Central memory CD4-positive, alpha-beta T cell (primary cell): ENCODE results near the gene MAN1A2.
"Not testable (repeated sequence)": the region's sequence is repeated elsewhere in the genome, so short reads cannot be mapped to it uniquely, and the experiment has no call there.

Experiments used
- DNase-seq: peaks from one replicate; pipeline ENCODE4 v3.0.0; 2022

Gene MAN1A2

DNA sequence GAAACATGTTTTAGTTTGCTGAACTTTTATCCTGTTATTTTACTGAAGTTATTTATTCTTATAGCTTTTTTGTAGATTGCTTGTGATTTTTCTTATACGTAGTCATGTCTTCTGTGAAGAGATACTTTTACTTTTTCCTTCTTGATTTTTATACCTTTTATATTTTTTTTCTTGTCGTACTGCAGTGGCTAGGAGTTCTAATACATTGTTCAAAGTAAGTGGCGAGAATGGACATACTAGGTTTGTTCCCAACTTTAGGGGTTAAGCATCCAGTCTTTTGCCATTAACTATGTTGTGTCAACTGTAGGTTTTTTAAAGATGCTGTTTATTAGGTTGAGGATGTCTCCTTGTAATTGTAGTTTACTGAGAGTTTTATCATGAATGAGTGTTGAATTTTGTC is 36.3 kb downstream of the MAN1A2 start:
- DNase-seq, result no peak

DNA sequence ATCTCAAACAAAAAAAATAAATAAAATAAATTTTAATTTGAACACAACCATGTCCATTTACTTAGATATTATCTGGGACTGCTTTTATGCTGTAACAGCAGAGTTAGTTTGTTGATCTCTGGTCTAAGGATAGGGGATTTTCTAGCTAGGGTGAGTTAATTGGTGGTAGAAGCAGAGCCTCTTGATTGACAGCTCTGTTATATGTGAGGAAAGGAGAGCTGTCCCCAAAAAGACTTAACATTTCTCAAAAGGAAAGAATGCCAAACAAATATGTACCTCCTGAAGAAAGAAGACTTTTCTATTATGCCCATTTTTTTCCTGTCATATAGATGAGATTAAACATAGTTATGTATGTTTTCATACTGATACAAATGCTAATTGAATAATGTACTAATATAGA is 37.8 kb downstream of the MAN1A2 start:
- DNase-seq, result no peak

- no peak for DNase-seq
These were observed 45.2 kb downstream of the MAN1A2 start for GRCh38 chr1:117412472-117412871.

DNA sequence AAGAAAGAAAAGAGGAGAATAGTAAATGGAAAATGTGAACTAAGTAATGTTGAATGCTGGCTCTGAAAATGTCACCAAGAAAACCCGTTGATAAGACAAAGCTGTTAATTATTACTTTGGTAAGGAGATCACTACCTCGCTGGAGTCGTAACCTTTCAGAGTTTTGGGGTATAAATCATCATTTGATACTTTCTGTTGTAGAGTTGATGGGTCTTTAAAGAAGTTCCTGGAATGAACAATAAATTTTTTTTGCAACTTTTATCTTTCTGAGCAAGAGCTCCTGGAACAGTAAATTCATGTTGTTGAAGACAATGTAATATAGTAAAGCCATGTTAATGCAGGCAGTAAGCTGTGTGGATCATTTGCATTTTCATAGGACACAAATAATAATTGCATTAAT is 46.2 kb downstream of the MAN1A2 start:
- no peak for DNase-seq

GRCh38 chr1:117414943-117415342 is 47.7 kb downstream of the MAN1A2 start:
- DNase-seq, result no peak

DNA sequence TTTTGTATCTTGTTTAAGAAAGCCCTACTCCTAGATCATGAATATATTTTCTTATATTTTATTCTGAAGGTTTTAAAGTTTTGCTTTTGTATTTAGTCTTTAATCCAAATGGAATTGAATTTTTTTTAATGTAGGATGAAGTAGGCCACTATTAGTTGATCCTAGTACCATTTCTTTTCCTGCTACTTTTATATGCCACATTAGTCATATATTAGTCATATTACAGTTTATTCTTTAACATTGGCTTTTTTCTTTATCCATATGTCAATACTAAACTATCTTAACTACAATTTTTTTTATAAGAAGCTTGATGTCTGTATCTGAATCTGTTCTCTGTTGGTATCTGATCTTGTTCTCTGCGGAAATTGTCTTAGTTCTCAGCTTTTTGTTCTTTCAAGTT is 48.8 kb downstream of the MAN1A2 start:
- no peak for DNase-seq

- no peak for DNase-seq
These were observed 49.4 kb downstream of the MAN1A2 start for GRCh38 chr1:117416546-117417125.

DNA sequence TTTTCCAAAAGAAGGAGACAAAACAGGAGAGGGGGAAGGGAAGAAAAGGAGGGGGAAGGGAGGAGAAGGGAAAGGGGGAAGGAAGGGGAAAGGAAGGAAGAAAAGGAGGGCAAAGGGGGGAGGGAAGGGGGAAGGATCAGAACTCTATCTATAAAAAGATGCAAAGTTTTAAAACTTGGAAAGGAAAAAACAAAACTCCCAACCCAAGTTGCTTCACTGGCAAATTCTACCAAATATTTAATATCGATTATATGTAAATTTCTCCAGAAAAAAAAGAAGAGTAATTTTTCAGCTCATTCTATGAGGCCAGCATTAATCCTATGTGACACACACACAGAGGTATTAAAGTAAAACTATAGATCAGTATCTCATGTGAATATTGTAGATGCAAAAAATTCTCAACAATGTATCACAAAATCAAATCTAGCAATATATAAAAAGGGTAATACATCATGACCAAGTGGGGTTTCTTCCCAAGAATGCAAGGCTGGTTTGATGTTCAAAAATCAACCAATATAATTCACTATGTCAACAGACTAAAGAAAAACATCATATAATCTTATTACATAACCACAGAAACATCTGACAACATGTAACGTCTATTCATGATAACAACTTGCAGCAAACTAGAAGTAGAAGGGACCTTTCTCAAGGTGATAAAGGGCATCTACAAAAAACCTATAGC is 57.9 kb downstream of the MAN1A2 start:
- DNase-seq, result no peak

DNA sequence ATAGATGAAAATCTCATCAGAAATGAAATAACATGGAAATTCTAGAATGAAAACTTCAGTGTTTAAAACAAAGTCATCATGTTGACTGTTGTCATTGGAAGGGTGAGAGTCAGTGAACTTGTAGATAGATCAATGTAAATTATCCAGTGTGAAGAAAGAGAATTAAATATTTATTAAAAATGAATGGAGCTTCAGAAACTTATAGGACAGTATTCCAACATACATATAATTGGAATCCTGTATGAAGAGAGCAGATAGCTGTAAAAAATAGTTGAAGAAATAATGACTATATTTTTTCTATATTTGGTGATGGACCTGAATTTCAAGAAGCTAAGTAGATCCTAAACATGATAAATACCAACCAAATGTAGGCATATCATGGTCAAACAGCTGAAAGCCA is 60.0 kb downstream of the MAN1A2 start:
- DNase-seq, result no peak

DNA sequence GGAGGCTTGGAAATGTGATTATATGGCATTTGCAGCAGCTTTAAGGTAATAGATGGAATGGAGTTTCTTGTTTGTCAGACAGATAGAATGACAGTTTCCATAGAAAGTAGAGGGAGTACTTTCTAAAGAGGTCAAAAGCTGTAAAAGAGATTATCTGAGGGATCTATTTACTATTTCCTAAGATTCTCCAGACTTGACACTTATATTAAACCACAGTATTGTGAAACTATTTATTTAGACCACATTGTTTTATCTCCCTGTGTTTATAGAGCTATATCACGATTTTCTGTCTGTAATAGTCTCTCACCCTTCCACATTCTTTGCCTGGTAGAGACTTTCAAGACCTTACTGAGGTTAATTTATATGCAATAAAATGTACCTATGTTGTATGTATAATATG is 66.7 kb downstream of the MAN1A2 start:
- DNase-seq, result no peak

GRCh38 chr1:117436513-117436912 is 69.3 kb downstream of the MAN1A2 start:
- DNase-seq, result no peak

GRCh38 chr1:117447661-117448060 is 80.4 kb downstream of the MAN1A2 start:
- no peak for DNase-seq

DNA sequence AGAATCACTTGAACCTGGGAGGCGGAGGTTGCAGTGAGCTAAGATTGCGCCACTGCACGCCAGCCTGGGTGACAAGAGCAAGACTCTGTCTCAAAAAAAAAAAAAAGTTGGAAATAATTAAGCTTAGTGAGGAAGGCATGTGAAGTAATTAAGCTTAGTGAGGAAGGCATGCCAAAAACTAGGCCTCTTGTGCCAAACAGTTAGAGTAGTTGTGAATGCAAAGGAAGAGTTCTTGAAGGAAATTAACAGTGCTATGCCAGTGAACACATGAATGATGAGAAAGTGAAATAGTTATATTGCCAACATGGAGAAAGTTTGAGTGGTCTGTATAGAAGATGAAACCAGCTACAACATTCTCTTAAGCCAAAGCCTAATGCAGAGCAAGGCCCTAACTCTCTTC is 85.0 kb downstream of the MAN1A2 start:
- no peak for DNase-seq

DNA sequence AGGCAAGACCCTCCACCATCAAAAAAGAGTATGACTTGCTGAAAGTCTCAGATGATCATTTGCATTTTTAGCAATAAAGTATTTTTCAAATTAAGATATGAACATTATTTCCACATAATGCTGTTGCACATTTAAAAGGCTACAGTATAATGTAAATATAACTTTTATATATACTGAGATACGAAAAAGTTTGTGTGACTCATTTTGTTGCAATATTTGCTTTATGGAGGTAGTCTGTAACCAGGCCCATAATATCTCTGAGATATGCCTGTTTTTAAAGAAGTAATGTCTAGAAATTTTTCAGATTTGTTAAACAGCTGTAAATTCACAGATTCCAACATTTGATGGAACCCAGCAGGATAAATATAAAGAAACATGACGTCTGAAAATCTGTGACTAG is 86.7 kb downstream of the MAN1A2 start:
- DNase-seq, result no peak

- not testable (repeated sequence) for DNase-seq
These were observed 91.2 kb downstream of the MAN1A2 start for GRCh38 chr1:117458410-117458809.

DNA sequence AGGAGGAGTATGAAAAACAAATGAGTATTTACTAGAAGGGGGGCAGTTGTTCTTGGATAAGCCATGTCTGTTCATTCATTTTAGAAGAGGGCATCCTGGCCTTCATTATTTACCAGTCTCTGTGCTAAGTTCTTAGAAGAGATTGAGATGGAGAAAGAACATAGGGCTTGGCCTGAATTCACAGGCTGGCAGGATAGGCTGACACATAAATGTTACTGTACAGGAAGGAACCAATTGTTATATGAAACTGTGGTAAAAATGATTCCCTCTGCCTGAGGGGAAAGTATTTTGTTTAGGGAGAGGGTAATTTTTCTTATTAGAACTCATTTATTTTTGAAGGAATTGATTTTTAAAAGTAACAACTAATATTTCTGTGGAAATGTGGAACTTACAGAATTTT is 99.5 kb downstream of the MAN1A2 start:
- DNase-seq, result no peak

DNA sequence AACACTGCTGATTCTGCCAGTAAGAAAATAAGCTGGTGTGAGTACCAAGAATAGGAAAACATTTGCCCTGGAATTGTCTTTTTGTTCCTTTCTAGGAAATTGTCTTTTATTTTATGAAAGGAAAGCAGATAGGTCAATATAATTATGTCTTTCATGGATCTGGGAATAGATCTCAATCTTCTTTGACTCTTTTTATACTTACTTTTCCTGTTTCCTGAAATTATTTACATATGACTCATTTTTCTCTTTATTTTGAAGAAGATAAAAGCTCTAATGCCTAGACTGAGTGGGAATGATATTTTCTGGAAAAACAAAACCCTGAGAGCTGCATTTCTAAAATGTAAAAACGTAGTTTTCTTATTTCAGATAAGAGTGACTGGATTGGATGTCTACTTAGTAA is 100.1 kb downstream of the MAN1A2 start:
- no peak for DNase-seq

DNA sequence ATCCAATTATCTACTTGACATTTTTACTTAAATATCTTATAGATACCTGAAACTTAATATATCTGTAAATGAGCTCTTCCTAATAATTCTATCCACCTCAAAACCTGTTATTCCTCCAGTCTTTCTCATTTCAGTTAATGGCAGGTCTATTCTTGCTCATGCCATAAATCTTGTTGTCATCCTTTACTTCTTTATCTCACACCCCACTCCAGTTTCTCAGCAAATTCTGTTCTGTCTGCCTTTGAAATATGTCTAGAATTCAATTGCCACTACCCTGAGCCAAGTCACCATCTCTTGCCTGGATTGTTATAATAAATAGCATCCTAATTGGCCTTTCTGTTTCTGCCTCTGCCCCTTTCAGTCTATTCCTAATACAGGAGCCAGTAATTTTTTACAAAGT is 105.8 kb downstream of the MAN1A2 start:
- no peak for DNase-seq

DNA sequence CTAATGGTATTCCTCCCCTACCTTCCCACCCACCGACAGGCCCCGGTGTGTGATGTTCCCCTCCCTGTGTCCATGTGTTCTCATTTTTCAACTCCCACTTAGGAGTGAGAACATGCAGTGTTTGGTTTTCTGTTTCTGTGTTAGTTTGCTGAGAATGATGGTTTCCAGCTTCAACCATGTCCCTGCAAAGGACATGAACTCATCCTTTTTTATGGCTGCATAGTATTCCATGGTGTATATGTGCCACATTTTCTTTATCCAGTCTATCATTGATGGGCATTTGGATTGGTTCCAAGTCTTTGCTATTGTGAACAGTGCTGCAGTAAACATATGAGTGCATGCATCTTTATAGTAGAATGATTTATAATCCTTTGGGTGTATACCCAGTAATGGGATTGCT is 108.2 kb downstream of the MAN1A2 start:
- not testable (repeated sequence) for DNase-seq

DNA sequence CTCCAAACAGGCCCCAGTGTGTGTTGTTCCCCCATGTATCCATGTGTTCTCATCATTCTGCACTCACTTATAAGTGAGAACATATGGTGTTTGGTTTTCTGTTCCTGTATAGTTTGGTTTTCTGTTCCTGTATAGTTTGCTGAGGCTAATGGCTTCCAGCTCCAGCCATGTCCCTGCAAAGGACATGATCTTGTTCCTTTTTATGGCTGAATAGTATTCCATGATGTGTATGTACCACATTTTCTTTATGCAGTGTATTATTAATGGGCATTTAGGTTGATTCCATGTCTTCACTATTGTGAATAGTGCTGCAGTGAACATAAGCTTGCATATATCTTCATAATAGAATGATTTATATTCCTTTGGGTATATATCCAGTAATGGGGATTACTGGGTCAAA is 111.8 kb downstream of the MAN1A2 start:
- DNase-seq, result no peak

- no peak for DNase-seq
These were observed 114.2 kb downstream of the MAN1A2 start for GRCh38 chr1:117481410-117481809.

- DNase-seq, result no peak
These were observed 126.7 kb downstream of the MAN1A2 start for GRCh38 chr1:117493906-117494305.

DNA sequence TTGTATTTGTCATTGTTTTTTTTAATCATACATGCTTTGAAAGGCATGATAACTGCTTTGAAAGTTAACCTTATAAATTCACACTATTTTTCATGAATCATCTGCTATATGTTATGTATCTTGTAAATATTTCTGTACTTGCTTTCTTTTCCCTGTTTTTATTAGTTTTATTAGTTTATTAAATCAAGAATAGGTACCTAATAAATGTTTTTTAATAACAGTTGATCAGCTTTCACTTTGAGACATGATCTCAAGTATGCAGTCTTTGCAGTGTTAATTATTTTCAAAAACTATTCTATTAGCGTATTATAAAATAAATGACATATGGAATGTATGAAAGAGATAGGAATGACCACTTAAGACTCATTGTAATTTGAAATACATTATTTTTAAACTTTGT is 127.8 kb downstream of the MAN1A2 start:
- DNase-seq, result no peak

DNA sequence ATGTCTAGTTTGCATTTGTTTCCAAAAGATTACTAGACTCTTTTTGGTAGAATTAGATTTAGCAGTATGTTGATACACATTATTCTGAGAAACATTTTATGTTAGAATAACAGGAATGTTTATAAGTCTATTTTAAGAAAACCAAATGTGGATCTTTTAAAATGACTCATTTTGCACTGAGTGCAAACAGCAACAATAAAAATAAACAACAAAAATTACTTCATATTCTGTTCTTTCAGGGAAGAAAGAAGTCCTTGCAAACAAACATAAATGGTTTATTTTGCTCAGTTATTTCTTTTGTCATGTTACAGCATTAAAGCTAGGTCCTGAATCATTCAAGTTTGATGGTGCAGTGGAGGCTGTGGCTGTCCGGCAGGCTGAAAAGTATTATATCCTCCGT is 131.8 kb downstream of the MAN1A2 start:
- no peak for DNase-seq

DNA sequence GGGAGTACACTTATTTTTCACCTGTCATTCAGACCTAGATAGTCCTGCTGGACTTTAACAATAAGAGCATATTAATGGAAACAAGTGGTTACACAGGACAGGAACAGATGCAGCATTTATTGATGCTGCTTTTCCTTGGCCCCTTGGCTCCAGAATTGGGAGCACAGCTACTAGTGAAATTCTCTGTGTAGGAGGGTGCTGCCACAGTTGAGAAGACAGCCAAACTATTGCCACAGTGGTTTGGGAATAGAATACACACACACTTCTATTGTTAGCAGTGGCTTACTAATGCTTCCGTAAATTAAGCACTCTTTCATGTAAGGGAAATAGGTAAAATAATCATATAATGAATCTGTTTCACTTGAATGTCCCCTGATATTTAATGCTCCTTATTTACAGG is 133.3 kb downstream of the MAN1A2 start:
- DNase-seq, result no peak
